Stimulated activated CD4-positive, alpha-beta T cell treated with anti-CD3 and anti-CD28 coated beads, Interleukin-15, amount 100 ng/mL, for 48 hours (primary cell): ENCODE data around the gene KLHL30.

Experiments
- DNase-seq, 2 donors: peaks; one replicate each; pipeline ENCODE4 v3.0.0-alpha.2; 2020; ENCODE audit warnings: low read depth in 2 of 2

The KLHL30 gene

GRCh38 chr2:238187618-238188548 is 49.4 kb downstream of the KLHL30 start:
- DNase-seq = no peak

GRCh38 chr2:238190445-238190844 is 52.0 kb downstream of the KLHL30 start:
- no peak for DNase-seq
